DMS153 treated with DMSO at 0.1 percent for 48 hours (cell line): Measurements from ENCODE around the gene TOPAZ1.

Experiments used
- DNase-seq: peaks from one replicate; lab custom pipeline; 2025; ENCODE audit not compliant: unreplicated experiment; lab: John Stamatoyannopoulos, UW

TOPAZ1 gene

GRCh38 chr3:44241706-44242105, at the start of gene TOPAZ1:
Gene TOPAZ1 (plus strand): TSS chr3:44241886. CDS start chr3:44242054, 168 bp downstream.
- DNase-seq = no peak

- peak; percentile 35 for DNase-seq
Measured at GRCh38 chr3:44198284-44199269, 43.1 kb upstream of the TOPAZ1 start.

- DNase-seq = no peak
Measured at GRCh38 chr3:44206261-44206660, 35.4 kb upstream of the TOPAZ1 start.

- DNase-seq = no peak
Measured at GRCh38 chr3:44206862-44207652, 34.6 kb upstream of the TOPAZ1 start.

GRCh38 chr3:44208086-44208485, 33.6 kb upstream of the TOPAZ1 start:
- DNase-seq = no peak

GRCh38 chr3:44208568-44208967, 33.1 kb upstream of the TOPAZ1 start:
- no peak for DNase-seq

- DNase-seq = no peak
Measured at GRCh38 chr3:44210967-44211366, 30.7 kb upstream of the TOPAZ1 start.

GRCh38 chr3:44222337-44222736, 19.3 kb upstream of the TOPAZ1 start:
- no peak for DNase-seq

- no peak for DNase-seq
Measured at GRCh38 chr3:44223299-44223698, 18.4 kb upstream of the TOPAZ1 start.

GRCh38 chr3:44224131-44224530, 17.6 kb upstream of the TOPAZ1 start:
- no peak for DNase-seq

GRCh38 chr3:44226573-44226972, 15.1 kb upstream of the TOPAZ1 start:
- no peak for DNase-seq

GRCh38 chr3:44227632-44228031, 14.1 kb upstream of the TOPAZ1 start:
- DNase-seq = no peak

- no peak for DNase-seq
Measured at GRCh38 chr3:44228900-44229299, 12.8 kb upstream of the TOPAZ1 start.

- no peak for DNase-seq
Measured at GRCh38 chr3:44232407-44232806, 9.3 kb upstream of the TOPAZ1 start.

GRCh38 chr3:44234648-44235268, 6.9 kb upstream of the TOPAZ1 start:
- no peak for DNase-seq

GRCh38 chr3:44235604-44236484, 5.8 kb upstream of the TOPAZ1 start:
- peak; percentile 15 for DNase-seq

GRCh38 chr3:44236485-44236908, 5.2 kb upstream of the TOPAZ1 start:
- DNase-seq = no peak

- DNase-seq = no peak
Measured at GRCh38 chr3:44237161-44237560, 4.5 kb upstream of the TOPAZ1 start.

- DNase-seq = no peak
Measured at GRCh38 chr3:44237665-44238064, 4.0 kb upstream of the TOPAZ1 start.

- no peak for DNase-seq
Measured at GRCh38 chr3:44238889-44239288, 2.8 kb upstream of the TOPAZ1 start.
